Smooth muscle cell (in vitro differentiated cells): ENCODE measurements around the gene TMEM51. TPM values are rescaled to one million over a fixed set of nuclear protein-coding genes. Genes with fewer than 3 reads are reported as not detected.

Experiments
- DNase-seq: peaks from one replicate; lab custom pipeline; 2025; ENCODE audit not compliant: unreplicated experiment; lab: John Stamatoyannopoulos, UW
- H2AFZ ChIP-seq: fragments of 200-600 bp; sonication (generic); 2 replicates; pipeline ENCODE4 v1.6.0; 2016; ENCODE audit warnings: antibody characterized with exemption, low read depth, mild to moderate bottlenecking
- H3F3A ChIP-seq: fragments of 200-600 bp; sonication (generic); 2 replicates; pipeline ENCODE4 v1.6.0; 2017; ENCODE audit warnings: antibody characterized with exemption, low read depth
- H3K27ac ChIP-seq: fragments of 200-600 bp; sonication (generic); 2 replicates; pipeline ENCODE4 v1.5.1; 2016; ENCODE audit warnings: low read depth, mild to moderate bottlenecking
- H3K27me3 ChIP-seq: fragments of 200-600 bp; sonication (generic); 2 replicates; pipeline ENCODE4 v1.6.1; 2016; ENCODE audit warnings: low read depth, mild to moderate bottlenecking
- H3K36me3 ChIP-seq: fragments of 200-600 bp; sonication (generic); 2 replicates; pipeline ENCODE4 v1.5.1; 2016; ENCODE audit warnings: low read depth
- H3K4me1 ChIP-seq: fragments of 200-600 bp; sonication (generic); 2 replicates; pipeline ENCODE4 v1.5.1; 2016; ENCODE audit warnings: low read depth
- H3K4me2 ChIP-seq: fragments of 200-600 bp; sonication (generic); 2 replicates; pipeline ENCODE4 v1.6.0; 2016; ENCODE audit warnings: mild to moderate bottlenecking
- H3K4me3 ChIP-seq: fragments of 200-600 bp; sonication (generic); 2 replicates; pipeline ENCODE4 v1.5.1; 2016; ENCODE audit warnings: mild to moderate bottlenecking
- H3K79me2 ChIP-seq: fragments of 200-600 bp; sonication (generic); 2 replicates; pipeline ENCODE4 v1.6.0; 2016; ENCODE audit warnings: low read depth, mild to moderate bottlenecking
- H3K9ac ChIP-seq: fragments of 200-600 bp; sonication (generic); 2 replicates; pipeline ENCODE4 v1.6.0; 2016; ENCODE audit warnings: low read depth
- H3K9me3 ChIP-seq: fragments of 200-600 bp; sonication (generic); replicated peaks from 2 replicates; pipeline ENCODE4 v1.5.1; 2016; ENCODE audit warnings: low read depth
- H4K20me1 ChIP-seq: fragments of 200-600 bp; sonication (generic); 2 replicates; pipeline ENCODE4 v1.6.0; 2016; ENCODE audit warnings: low read depth
- CTCF ChIP-seq: fragments of 200-600 bp; sonication (generic); IDR thresholded peaks from 2 replicates; pipeline ENCODE4 v1.5.1; 2017; ENCODE audit warnings: borderline replicate concordance, mild to moderate bottlenecking, antibody characterized with exemption; ENCODE audit not compliant: insufficient read depth, poor library complexity, severe bottlenecking
- WGBS: methylation state at CpG from one replicate; pipeline ENCODE4 v1.1.7; 2016; ENCODE audit warnings: low lambda C conversion rate; 5-methylcytosine and 5-hydroxymethylcytosine counted together
- polyA plus RNA-seq: library from polyadenylated mRNA; unstranded; fragments of >200 nt; fragmentation: Nextera tagmentation; extraction: Ambion mirVana; gene quantifications from 2 replicates; pipeline ENCODE4 v1.2.1, GENCODE V29; 2016
- total RNA-seq: library from RNA; depleted of rRNA; stranded (reverse); fragments of >200 nt; gene quantifications from 2 replicates; pipeline ENCODE4 v1.2.3, GENCODE V29; 2014

TMEM51 gene
- total and polyA plus RNA-seq, 2 experiments from 2014 or later = 9.8 to 10.4 TPM

- peaks cover 36% of the 10 kb centered on the region for H3K79me2 ChIP-seq
- peaks cover 13% of the 10 kb centered on the region for H3F3A ChIP-seq
- H3K27ac ChIP-seq = peak overlapping the region; percentile 86
- no peak overlapping the region for H2AFZ ChIP-seq
- no peak overlapping the region for H3K9ac ChIP-seq
- no peak overlapping the region for H3K4me2 ChIP-seq
- no peaks in the 10 kb centered on the region for H3K9me3 ChIP-seq
- TF ChIP-seq CTCF = no peak
- no peaks in the 10 kb centered on the region for H3K27me3 ChIP-seq
- H3K4me1 ChIP-seq = no peaks in the 10 kb centered on the region
- 89% methylated on average over 7 of the region's 7 CpGs for WGBS
- no peaks in the 10 kb centered on the region for H4K20me1 ChIP-seq
- H3K36me3 ChIP-seq = no peaks in the 10 kb centered on the region
- no peak overlapping the region for H3K4me3 ChIP-seq
- DNase-seq = no peak
Measured at GRCh38 chr1:15180189-15180588, 26.6 kb downstream of the TMEM51 start.

- 93% methylated on average over 8 of the region's 8 CpGs for WGBS
- H3K36me3 ChIP-seq = no peaks in the 10 kb centered on the region
- peaks cover 38% of the 10 kb centered on the region for H3K79me2 ChIP-seq
- no peaks in the 10 kb centered on the region for H3K9me3 ChIP-seq
- H4K20me1 ChIP-seq = no peaks in the 10 kb centered on the region
- H3F3A ChIP-seq = peaks cover 13% of the 10 kb centered on the region
- no peak for DNase-seq
- H2AFZ ChIP-seq = no peak overlapping the region
- no peak overlapping the region for H3K4me3 ChIP-seq
- TF ChIP-seq CTCF = no peak
- H3K9ac ChIP-seq = no peak overlapping the region
- no peak overlapping the region for H3K4me2 ChIP-seq
- no peaks in the 10 kb centered on the region for H3K4me1 ChIP-seq
- no peaks in the 10 kb centered on the region for H3K27me3 ChIP-seq
- H3K27ac ChIP-seq = no peak overlapping the region
Measured at GRCh38 chr1:15180945-15181523, 27.5 kb downstream of the TMEM51 start.

GRCh38 chr1:15181564-15181963, 28.0 kb downstream of the TMEM51 start:
- H3K4me3 ChIP-seq = no peak overlapping the region
- no peak for TF ChIP-seq CTCF
- no peak overlapping the region for H3K27ac ChIP-seq
- H3K9ac ChIP-seq = no peak overlapping the region
- H3K36me3 ChIP-seq = no peaks in the 10 kb centered on the region
- peaks cover 3% of the 10 kb centered on the region for H4K20me1 ChIP-seq
- H3F3A ChIP-seq = peaks cover 13% of the 10 kb centered on the region
- no peak for DNase-seq
- no peaks in the 10 kb centered on the region for H3K27me3 ChIP-seq
- H3K9me3 ChIP-seq = no peaks in the 10 kb centered on the region
- peaks cover 38% of the 10 kb centered on the region for H3K79me2 ChIP-seq
- H3K4me1 ChIP-seq = no peaks in the 10 kb centered on the region
- no peak overlapping the region for H3K4me2 ChIP-seq
- H2AFZ ChIP-seq = no peak overlapping the region
- 94% methylated on average over 10 of the region's 10 CpGs for WGBS

GRCh38 chr1:15184436-15185241, 31.1 kb downstream of the TMEM51 start:
- no peak for DNase-seq
- Histone ChIP-seq H3K79me2 (peaks cover 34% of the 10 kb centered on the region), H3K36me3 (no peaks in the 10 kb centered on the region), H3K27me3 (no peaks in the 10 kb centered on the region), H3K4me1 (peaks cover 12% of the 10 kb centered on the region), H3K9ac (no peak overlapping the region), H4K20me1 (peaks cover 4% of the 10 kb centered on the region), H3F3A (peaks cover 8% of the 10 kb centered on the region), H3K27ac (no peak overlapping the region), H3K9me3 (no peaks in the 10 kb centered on the region), H3K4me2 (no peak overlapping the region), H3K4me3 (no peak overlapping the region), H2AFZ (no peak overlapping the region)
- 88% methylated on average over 8 of the region's 8 CpGs for WGBS
- no peak for TF ChIP-seq CTCF
